Ishikawa (cell line): ENCODE results near the gene BSCL2.

Experiments
- CEBPB ChIP-seq: IDR thresholded peaks from 2 replicates; pipeline ENCODE4 v1.6.1; 2012
- CREB1 ChIP-seq: IDR thresholded peaks from 2 replicates; pipeline ENCODE4 v1.6.1; 2012; ENCODE audit warnings: low read depth
- EGR1 ChIP-seq: IDR thresholded peaks from 2 replicates; pipeline ENCODE4 v1.6.1; 2012
- EP300 ChIP-seq: IDR thresholded peaks from 2 replicates; pipeline ENCODE4 v1.6.1; 2012; ENCODE audit warnings: borderline replicate concordance
- MAX ChIP-seq: IDR thresholded peaks from 2 replicates; pipeline ENCODE4 v1.6.1; 2012
- NFIC ChIP-seq: IDR thresholded peaks from 2 replicates; pipeline ENCODE4 v1.6.1; 2012
- RAD21 ChIP-seq: IDR thresholded peaks from 2 replicates; pipeline ENCODE4 v1.6.1; 2012; ENCODE audit warnings: low read depth
- TAF1 ChIP-seq: IDR thresholded peaks from 2 replicates; pipeline ENCODE4 v1.6.1; 2012; ENCODE audit warnings: low read depth, mild to moderate bottlenecking
- TCF12 ChIP-seq: IDR thresholded peaks from 2 replicates; pipeline ENCODE4 v1.6.1; 2012; ENCODE audit warnings: low read depth
- USF1 ChIP-seq: IDR thresholded peaks from 2 replicates; pipeline ENCODE4 v1.6.1; 2012
- YY1 ChIP-seq: IDR thresholded peaks from 2 replicates; pipeline ENCODE4 v1.6.1; 2012; ENCODE audit warnings: low read depth
- ZBTB7A ChIP-seq: IDR thresholded peaks from 2 replicates; pipeline ENCODE4 v1.6.1; 2012; ENCODE audit warnings: low read depth

GRCh38 chr11:62725646-62726045 lies 18.4 kb upstream of the BSCL2 start:
- TF ChIP-seq EP300 (no peak), USF1 (no peak), CEBPB (no peak), EGR1 (no peak), MAX (no peak), TAF1 (no peak), NFIC (no peak), ZBTB7A (no peak), YY1 (no peak), RAD21 (no peak), CREB1 (no peak), TCF12 (no peak)
